Measurements from ENCODE around the gene ZNF652.

- TF ChIP-seq CTCF (IDR thresholded peaks at IDR 0.05; ENCODE audit: insufficient read depth, low read length, poor library complexity, severe bottlenecking): no peak
- no peak for TF ChIP-seq EZH2phosphoT487 (conservative IDR thresholded peaks at IDR 0.05; ENCODE audit: low read length)
These were observed 12.5 kb downstream of the ZNF652 start for GRCh38 chr17:49349541-49349940.
